CD14-positive monocyte (primary cell): ENCODE measurements around the gene SUPT4H1. TPM values are rescaled to one million over a fixed set of nuclear protein-coding genes. Genes with fewer than 3 reads are reported as not detected.

Source experiments
- DNase-seq, 3 donors: peaks; one replicate each; pipeline ENCODE4 v3.0.0-alpha.2; 2011 to 2022
- H2AFZ ChIP-seq: 2 replicates; pipeline ENCODE4 v1.6.0; 2012; ENCODE audit warnings: mild to moderate bottlenecking, low read depth, low read length, inconsistent platforms; ENCODE audit not compliant: insufficient read depth, poor library complexity, severe bottlenecking
- H3K27ac ChIP-seq, 2 donors: 1 replicate in 1 of 2; 2 replicates in 1 of 2; pipeline ENCODE4 v1.5.1; 2012 to 2013; ENCODE audit warnings: low read length in 2 of 2, control low read depth in 1 of 2, inconsistent platforms in 1 of 2, low read depth in 1 of 2, mild to moderate bottlenecking in 1 of 2
- H3K27me3 ChIP-seq, 2 donors: one replicate each; pipeline versions ENCODE4 v1.6.0 to v1.6.1; 2011 to 2013; ENCODE audit warnings: low read length in 2 of 2; ENCODE audit not compliant: control insufficient read depth in 2 of 2, insufficient read depth in 2 of 2
- H3K36me3 ChIP-seq, 2 donors: replicated peaks in 1 of 2; 1 replicate in 1 of 2; 2 replicates in 1 of 2; pipeline versions ENCODE4 v1.5.1 to v1.6.1; 2012 to 2013; ENCODE audit warnings: low read length in 2 of 2, control low read depth in 1 of 2, inconsistent platforms in 1 of 2, mild to moderate bottlenecking in 1 of 2; ENCODE audit not compliant: insufficient read depth in 2 of 2, control insufficient read depth in 1 of 2
- H3K4me1 ChIP-seq, 2 donors: 1 replicate in 1 of 2; 2 replicates in 1 of 2; pipeline versions ENCODE4 v1.5.1 to v1.6.1; 2012 to 2013; ENCODE audit warnings: low read length in 2 of 2, control low read depth in 1 of 2, inconsistent platforms in 1 of 2, mild to moderate bottlenecking in 1 of 2, moderate library complexity in 1 of 2; ENCODE audit not compliant: insufficient read depth in 2 of 2, control insufficient read depth in 1 of 2
- H3K4me2 ChIP-seq: replicated peaks from 2 replicates; pipeline ENCODE3; 2012; ENCODE audit warnings: low read length, moderate library complexity, mild to moderate bottlenecking; ENCODE audit not compliant: poor library complexity, severe bottlenecking; ENCODE audit errors: extremely low read depth
- H3K4me3 ChIP-seq, 3 experiments: fragments of 200-600 bp in 1 of 3; sonication (generic) in 1 of 3; replicated peaks in 1 of 3; 1 replicate in 2 of 3; 2 replicates in 1 of 3; pipeline ENCODE4 v1.5.1; 2011 to 2013; ENCODE audit warnings: low read length in 3 of 3, mild to moderate bottlenecking in 3 of 3, control low read depth in 2 of 3, low read depth in 2 of 3, inconsistent platforms in 1 of 3, moderate library complexity in 1 of 3
- H3K79me2 ChIP-seq: 2 replicates; pipeline ENCODE4 v1.6.0; 2012; ENCODE audit warnings: mild to moderate bottlenecking, control low read depth, inconsistent platforms, low read length, moderate library complexity; ENCODE audit not compliant: insufficient read depth
- H3K9ac ChIP-seq: 2 replicates; pipeline ENCODE4 v1.6.0; 2017; ENCODE audit warnings: low read length, mild to moderate bottlenecking; ENCODE audit not compliant: insufficient read depth, poor library complexity, severe bottlenecking
- H3K9me3 ChIP-seq, 2 donors: replicated peaks in 1 of 2; 1 replicate in 1 of 2; 2 replicates in 1 of 2; pipeline versions ENCODE4 v1.5.1 to v1.6.1; 2012 to 2013; ENCODE audit warnings: low read length in 2 of 2, control low read depth in 1 of 2; ENCODE audit not compliant: control insufficient read depth in 1 of 2, insufficient read depth in 1 of 2
- H4K20me1 ChIP-seq: 2 replicates; pipeline ENCODE4 v1.6.0; 2012; ENCODE audit warnings: mild to moderate bottlenecking, low read length, control low read depth, moderate library complexity; ENCODE audit not compliant: insufficient read depth
- H3K27ac Mint-ChIP-seq, 7 donors: one replicate each; pipeline ENCODE4 v1.8.0; 2020; ENCODE audit warnings: mild to moderate bottlenecking in 7 of 7, mixed read lengths in 7 of 7, moderate library complexity in 6 of 7, inconsistent platforms in 2 of 7
- H3K27me3 Mint-ChIP-seq, 3 donors: one replicate each; pipeline ENCODE4 v1.8.0; 2021 to 2022; ENCODE audit warnings: low read depth in 3 of 3, mild to moderate bottlenecking in 3 of 3, mixed read lengths in 3 of 3, moderate library complexity in 3 of 3, inconsistent platforms in 1 of 3
- H3K36me3 Mint-ChIP-seq, 2 donors: one replicate each; pipeline ENCODE4 v1.8.0; 2020; ENCODE audit warnings: mixed read lengths in 2 of 2, inconsistent platforms in 1 of 2, mild to moderate bottlenecking in 1 of 2
- H3K4me1 Mint-ChIP-seq: one replicate; pipeline ENCODE4 v1.8.0; 2020; ENCODE audit warnings: mild to moderate bottlenecking, mixed read lengths
- H3K4me3 Mint-ChIP-seq, 2 donors: one replicate each; pipeline ENCODE4 v1.8.0; 2020; ENCODE audit warnings: mild to moderate bottlenecking in 2 of 2, mixed read lengths in 2 of 2, moderate library complexity in 1 of 2
- H3K9me3 Mint-ChIP-seq, 7 donors: one replicate each; pipeline ENCODE4 v1.8.0; 2020 to 2022; ENCODE audit warnings: mixed read lengths in 7 of 7, mild to moderate bottlenecking in 6 of 7, moderate library complexity in 6 of 7, inconsistent platforms in 2 of 7
- CTCF ChIP-seq: fragments of 200-600 bp; IDR thresholded peaks from one replicate; pipeline ENCODE4 v1.8.0; 2022; ENCODE audit warnings: antibody characterized with exemption, mild to moderate bottlenecking
- WGBS: methylation state at CpG from one replicate; pipeline ENCODE4 v1.1.5; 2013; ENCODE audit warnings: missing lambda C conversion rate; ENCODE audit not compliant: insufficient coverage; 5-methylcytosine and 5-hydroxymethylcytosine counted together
- intact Hi-C, 2 donors: fragments of 100-400 bp; cut with micrococcal nuclease; formaldehyde crosslinking; loops; one replicate each; pipeline versions ENCODE4 v1.15.0 to v1.15.1; 2023
- polyA plus RNA-seq, 3 donors: library from polyadenylated mRNA; depleted of rRNA in 1 of 3; unstranded in 2 of 3; stranded (reverse) in 1 of 3; fragments of 300-500 nt in 2 of 3; fragments of >200 nt in 1 of 3; fragmentation: Illumina TruSeq in 2 of 3; gene quantifications; 1 replicate in 2 of 3; 2 replicates in 1 of 3; pipeline ENCODE4 v1.2.3, GENCODE V29; 2012 to 2021

The SUPT4H1 gene
- polyA plus RNA-seq, 3 donors: 144 to 251 (median 241) TPM

GRCh38 chr17:58340405-58340876 lies 11.6 kb downstream of the SUPT4H1 start:
- intact Hi-C loops: no loop called here
- no peak for TF ChIP-seq CTCF
- H3K79me2 ChIP-seq: peaks cover 92% of the 10 kb centered on the region
- H3K27ac Mint-ChIP-seq: peak overlapping the region; percentile 99 to 100 (median 99)
- no peaks in the 10 kb centered on the region for H3K27me3 ChIP-seq
- no CpG with 5 or more reads among the region's 5 CpGs for WGBS
- H3K27ac ChIP-seq: peak overlapping the region; percentile 98 to 100
- H3K4me1 Mint-ChIP-seq: peaks cover 89% of the 10 kb centered on the region
- H3K4me3 Mint-ChIP-seq: peak overlapping the region; percentile 90 to 100
- H3K4me1 ChIP-seq: peaks cover 94 to 100% of the 10 kb centered on the region in 2 donors
- no peaks in the 10 kb centered on the region for H3K9me3 Mint-ChIP-seq
- no peak overlapping the region for H2AFZ ChIP-seq
- peak overlapping the region in 1 of 3 experiments; percentile 100 for H3K4me3 ChIP-seq
- H3K9me3 ChIP-seq: no peaks in the 10 kb centered on the region
- peaks cover 0 to 2% (median 0%) of the 10 kb centered on the region in 3 donors for H3K27me3 Mint-ChIP-seq
- H4K20me1 ChIP-seq: peaks cover 6% of the 10 kb centered on the region
- H3K36me3 Mint-ChIP-seq: peaks cover 15 to 28% of the 10 kb centered on the region in 2 donors
- peak overlapping the region; percentile 99 for H3K4me2 ChIP-seq
- no peak for DNase-seq
- peaks cover 8 to 19% of the 10 kb centered on the region in 2 donors for H3K36me3 ChIP-seq
- no peak overlapping the region for H3K9ac ChIP-seq

- Histone ChIP-seq H3K4me1 (peaks cover 94 to 100% of the 10 kb centered on the region in 2 donors), H2AFZ (peak overlapping the region; percentile 74), H3K79me2 (peaks cover 92% of the 10 kb centered on the region), H3K27ac (peak overlapping the region; percentile 98 to 100), H3K27me3 (no peaks in the 10 kb centered on the region), H3K36me3 (peaks cover 3 to 14% of the 10 kb centered on the region in 2 donors), H4K20me1 (peaks cover 6% of the 10 kb centered on the region), H3K9ac (peak overlapping the region; percentile 70), H3K4me2 (peak overlapping the region; percentile 99), H3K9me3 (no peaks in the 10 kb centered on the region), H3K4me3 (peak overlapping the region; percentile 41 to 100 (median 47))
- intact Hi-C loops: loop anchor here in 1 of 2 donors (2.0 to 10.0 kb wide), 2 partner anchors 13 to 175 kb away; partner anchors contain the start of genes MTMR4 and SUPT4H1
- TF ChIP-seq CTCF: no peak
- 75% methylated on average over 4 of the region's 6 CpGs for WGBS
- Mint-ChIP-seq H3K4me3 (peak overlapping the region; percentile 90 to 100), H3K9me3 (no peaks in the 10 kb centered on the region), H3K27me3 (peaks cover 0 to 2% (median 0%) of the 10 kb centered on the region in 3 donors), H3K27ac (peak overlapping the region; percentile 99 to 100 (median 99)), H3K4me1 (peaks cover 89% of the 10 kb centered on the region), H3K36me3 (peaks cover 9 to 22% of the 10 kb centered on the region in 2 donors)
- DNase-seq: no peak
Observed at GRCh38 chr17:58339755-58340404, 12.1 kb downstream of the SUPT4H1 start.
